HAP-1 (cell line): Measurements from ENCODE around the gene IL36A.

Source experiments
- DNase-seq, 2 experiments: peaks; one replicate each; pipeline ENCODE4 v3.0.0-alpha.2; 2016 to 2020; ENCODE audit warnings: low spot score in 2 of 2
- H3K27me3 ChIP-seq: fragments of 250-450 bp; sonication (Bioruptor Pico); 2 replicates; pipeline ENCODE4 v1.5.1; 2020; ENCODE audit warnings: low read depth, mild to moderate bottlenecking, moderate library complexity
- H3K36me3 ChIP-seq: fragments of 250-450 bp; sonication (Bioruptor Pico); replicated peaks from 2 replicates; pipeline ENCODE4 v1.5.1; 2020; ENCODE audit warnings: mild to moderate bottlenecking
- H3K4me1 ChIP-seq: fragments of 250-450 bp; sonication (Bioruptor Pico); 2 replicates; pipeline ENCODE4 v1.5.1; 2020; ENCODE audit warnings: mild to moderate bottlenecking
- H3K4me3 ChIP-seq: fragments of 250-450 bp; sonication (Bioruptor Pico); 2 replicates; pipeline ENCODE4 v1.5.1; 2020; ENCODE audit warnings: mild to moderate bottlenecking, moderate library complexity
- H3K9me3 ChIP-seq: fragments of 250-450 bp; sonication (Bioruptor Pico); 2 replicates; pipeline ENCODE4 v1.5.1; 2020; ENCODE audit warnings: mild to moderate bottlenecking, moderate library complexity
- in situ Hi-C: fragments of 300-500 bp; cut with MboI; formaldehyde crosslinking; loops from 3 replicates; pipeline ENCODE4 v1.14.3; 2020; ENCODE audit warnings: low sequenced_read_pairs, inconsistent platforms, mixed read lengths

The IL36A gene

GRCh38 chr2:113005030-113005509 is at the start of gene IL36A:
TSS of gene IL36A (plus strand) at chr2:113005459. CDS start at chr2:113005872, 413 bp downstream.
- H3K4me3 ChIP-seq: no peak within 1 kb of the TSS

GRCh38 chr2:112957511-112957910 is 47.7 kb upstream of the IL36A start:
- in situ Hi-C loops: loop anchor here (25.0 kb wide), 1 partner anchor 345 kb away; no protein-coding TSS in a partner anchor
- DNase-seq: no peak

More at GRCh38 chr2:113005030-113005509, at the start of gene IL36A:
- no peaks in the 10 kb centered on the region; the same call in 1 of the 2 replicates for H3K9me3 ChIP-seq
- in situ Hi-C loops: no loop called here
- no peaks in the 10 kb centered on the region for H3K4me1 ChIP-seq
- H3K27me3 ChIP-seq: no peaks in the 10 kb centered on the region
- H3K36me3 ChIP-seq: no peaks in the 10 kb centered on the region
- no peak for DNase-seq

GRCh38 chr2:112958428-112959108 is 46.7 kb upstream of the IL36A start:
- Histone ChIP-seq H3K9me3 (no peaks in the 10 kb centered on the region), H3K4me3 (no peak overlapping the region), H3K36me3 (no peaks in the 10 kb centered on the region), H3K4me1 (no peaks in the 10 kb centered on the region), H3K27me3 (peaks cover 8% of the 10 kb centered on the region; the same call in 1 of the 2 replicates)
- DNase-seq: peak; percentile 54 to 61
- in situ Hi-C loops: loop anchor here (25.0 kb wide), 1 partner anchor 346 kb away; no protein-coding TSS in a partner anchor

More at GRCh38 chr2:112957511-112957910, 47.7 kb upstream of the IL36A start:
- Histone ChIP-seq H3K36me3 (no peaks in the 10 kb centered on the region), H3K9me3 (no peaks in the 10 kb centered on the region), H3K4me1 (no peaks in the 10 kb centered on the region), H3K4me3 (no peak overlapping the region), H3K27me3 (peaks cover 8% of the 10 kb centered on the region; the same call in 1 of the 2 replicates)

GRCh38 chr2:112959109-112959812 is 46.0 kb upstream of the IL36A start:
- Histone ChIP-seq H3K36me3 (no peaks in the 10 kb centered on the region), H3K27me3 (peaks cover 8% of the 10 kb centered on the region; the same call in 1 of the 2 replicates)
- in situ Hi-C loops: loop anchor here (25.0 kb wide), 1 partner anchor 347 kb away; no protein-coding TSS in a partner anchor

GRCh38 chr2:112960230-112960825 is 44.9 kb upstream of the IL36A start:
- Histone ChIP-seq H3K4me3 (no peak overlapping the region), H3K36me3 (no peaks in the 10 kb centered on the region), H3K27me3 (peaks cover 13% of the 10 kb centered on the region), H3K4me1 (no peaks in the 10 kb centered on the region), H3K9me3 (no peaks in the 10 kb centered on the region)
- DNase-seq: no peak
- in situ Hi-C loops: loop anchor here (25.0 kb wide), 1 partner anchor 348 kb away; no protein-coding TSS in a partner anchor

More at GRCh38 chr2:112959109-112959812, 46.0 kb upstream of the IL36A start:
- no peak overlapping the region for H3K4me3 ChIP-seq
- H3K4me1 ChIP-seq: no peaks in the 10 kb centered on the region
- no peaks in the 10 kb centered on the region for H3K9me3 ChIP-seq
- DNase-seq: peak in 1 of 2 experiments; percentile 16

GRCh38 chr2:112962308-112963175 is 42.7 kb upstream of the IL36A start:
- H3K27me3 ChIP-seq: peaks cover 8% of the 10 kb centered on the region; the same call in 1 of the 2 replicates
- H3K4me3 ChIP-seq: no peak overlapping the region
- H3K9me3 ChIP-seq: no peaks in the 10 kb centered on the region
- no peaks in the 10 kb centered on the region for H3K4me1 ChIP-seq
- H3K36me3 ChIP-seq: no peaks in the 10 kb centered on the region
- no peak for DNase-seq
- in situ Hi-C loops: loop anchor here (25.0 kb wide), 1 partner anchor 350 kb away; no protein-coding TSS in a partner anchor

GRCh38 chr2:112967023-112967422 is 38.2 kb upstream of the IL36A start:
- DNase-seq: no peak
- no peaks in the 10 kb centered on the region for H3K36me3 ChIP-seq
- H3K27me3 ChIP-seq: peaks cover 8% of the 10 kb centered on the region; the same call in 1 of the 2 replicates
- in situ Hi-C loops: loop anchor here (25.0 kb wide), 1 partner anchor 355 kb away; no protein-coding TSS in a partner anchor
- no peaks in the 10 kb centered on the region for H3K9me3 ChIP-seq
- H3K4me1 ChIP-seq: no peaks in the 10 kb centered on the region
- H3K4me3 ChIP-seq: no peak overlapping the region

GRCh38 chr2:112972423-112973086 is 32.7 kb upstream of the IL36A start:
- Histone ChIP-seq H3K9me3 (no peaks in the 10 kb centered on the region), H3K4me3 (no peak overlapping the region), H3K36me3 (no peaks in the 10 kb centered on the region), H3K27me3 (no peaks in the 10 kb centered on the region), H3K4me1 (no peaks in the 10 kb centered on the region)
- no peak for DNase-seq
- in situ Hi-C loops: loop anchor here (25.0 kb wide), 1 partner anchor 360 kb away; no protein-coding TSS in a partner anchor

GRCh38 chr2:112973156-112973555 is 32.1 kb upstream of the IL36A start:
- in situ Hi-C loops: loop anchor here (25.0 kb wide), 1 partner anchor 361 kb away; no protein-coding TSS in a partner anchor
- H3K4me3 ChIP-seq: no peak overlapping the region
- H3K9me3 ChIP-seq: no peaks in the 10 kb centered on the region
- H3K27me3 ChIP-seq: no peaks in the 10 kb centered on the region
- H3K36me3 ChIP-seq: no peaks in the 10 kb centered on the region
- DNase-seq: no peak
- no peaks in the 10 kb centered on the region for H3K4me1 ChIP-seq

- H3K9me3 ChIP-seq: no peaks in the 10 kb centered on the region
- H3K27me3 ChIP-seq: no peaks in the 10 kb centered on the region
- H3K36me3 ChIP-seq: no peaks in the 10 kb centered on the region
- H3K4me1 ChIP-seq: no peaks in the 10 kb centered on the region
- DNase-seq: no peak
- in situ Hi-C loops: no loop called here
- H3K4me3 ChIP-seq: no peak within 1 kb of the TSS
Measured at GRCh38 chr2:112977559-112978056, 27.7 kb upstream of the IL36A start, which contains the start of gene IL36G. TSS of gene IL36G (plus strand) at chr2:112978006. CDS start at chr2:112978639, 633 bp downstream.

- no peaks in the 10 kb centered on the region for H3K27me3 ChIP-seq
- H3K9me3 ChIP-seq: no peaks in the 10 kb centered on the region
- in situ Hi-C loops: no loop called here
- H3K36me3 ChIP-seq: no peaks in the 10 kb centered on the region
- H3K4me3 ChIP-seq: no peak overlapping the region
- H3K4me1 ChIP-seq: no peaks in the 10 kb centered on the region
- DNase-seq: no peak
Measured at GRCh38 chr2:112979731-112980130, 25.5 kb upstream of the IL36A start.

GRCh38 chr2:112980537-112980936 is 24.7 kb upstream of the IL36A start:
- in situ Hi-C loops: no loop called here
- Histone ChIP-seq H3K27me3 (no peaks in the 10 kb centered on the region), H3K4me1 (no peaks in the 10 kb centered on the region), H3K9me3 (no peaks in the 10 kb centered on the region), H3K36me3 (no peaks in the 10 kb centered on the region), H3K4me3 (no peak overlapping the region)
- DNase-seq: no peak
